ENCODE data around the gene SLC4A5.

The SLC4A5 gene

GRCh38 chr2:74343316-74343715 is at the start of gene SLC4A5:
Gene SLC4A5 (minus strand): TSS chr2:74343416. CDS start chr2:74315023, 28,393 bp downstream.
- no peak for DNase-seq

DNA sequence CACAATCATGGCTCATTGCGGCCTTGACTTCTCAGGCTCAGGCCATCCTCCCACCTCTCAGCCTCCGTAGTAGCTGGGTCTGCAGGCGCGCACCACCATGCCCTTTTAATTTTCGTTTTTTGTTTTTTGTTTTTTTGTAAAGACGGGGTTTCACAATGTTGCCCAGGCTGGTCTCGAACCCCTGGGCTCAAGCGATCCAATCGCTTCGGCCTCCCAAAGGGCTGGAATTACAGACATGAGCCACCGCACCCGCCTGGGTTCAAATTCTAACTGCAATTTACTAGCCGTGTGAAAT is 49.2 kb upstream of the SLC4A5 start:
- DNase-seq = no peak

DNA sequence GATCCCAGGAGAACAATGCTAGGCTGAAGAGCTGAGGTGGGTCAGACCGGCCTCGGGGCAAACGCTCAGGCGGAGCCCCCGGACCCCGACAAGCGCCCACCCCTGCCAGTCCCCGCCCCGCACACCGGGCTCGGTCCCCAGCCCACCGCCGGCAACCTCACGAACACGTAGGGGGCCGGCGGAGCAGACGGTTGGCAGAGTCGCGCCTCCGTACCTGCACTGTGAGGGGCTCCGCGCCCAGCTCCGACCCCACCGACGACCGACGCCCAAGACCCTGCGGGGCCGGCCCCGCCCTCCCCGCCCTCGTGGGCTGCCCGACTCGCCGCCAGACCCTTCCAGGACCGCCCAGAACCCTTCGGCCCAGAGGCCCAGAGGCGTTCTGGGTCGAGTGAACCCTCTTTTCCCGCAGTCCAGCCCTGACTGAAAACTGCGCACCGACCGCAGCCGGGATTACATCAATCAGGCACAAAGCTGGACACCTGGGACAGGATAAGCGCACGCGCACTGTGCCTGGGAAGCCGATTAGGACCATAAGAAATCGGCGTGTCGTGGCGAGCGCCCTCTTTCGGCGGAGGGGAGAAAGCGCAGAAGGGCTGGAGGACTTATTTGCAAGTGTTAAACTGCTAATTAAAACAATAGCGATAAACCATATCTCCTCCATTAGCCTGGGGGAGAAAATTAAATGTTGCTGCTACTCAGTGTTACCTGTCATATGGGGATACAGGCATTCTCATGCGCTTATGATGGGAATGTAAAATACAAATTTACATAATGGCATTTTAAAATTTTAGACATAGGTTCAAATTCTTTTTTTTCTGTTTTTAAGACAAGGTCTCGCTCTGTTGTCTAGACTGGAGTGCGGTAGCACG is 48.6 kb upstream of the SLC4A5 start:
- peak; percentile 79 to 89 for DNase-seq

- no peak for DNase-seq
These were observed 48.0 kb upstream of the SLC4A5 start for GRCh38 chr2:74391209-74391579.

DNA sequence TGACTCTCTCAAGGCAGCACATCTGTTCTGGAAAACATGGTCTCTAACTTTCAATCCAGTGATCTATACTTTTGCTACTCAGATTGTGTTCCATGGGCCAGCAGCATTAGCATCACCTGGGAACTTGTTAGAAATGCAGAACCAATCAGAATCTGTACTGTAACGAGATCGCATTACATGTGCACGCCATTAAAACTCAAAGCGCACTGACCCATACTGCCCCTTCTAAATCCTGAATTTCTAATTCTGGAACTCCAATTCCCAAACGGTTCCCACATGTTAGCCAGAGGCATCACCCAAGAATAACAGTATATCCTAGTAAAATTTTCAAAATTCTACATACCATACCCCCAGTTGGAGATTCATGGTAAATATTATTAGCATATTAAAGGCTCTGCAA is 47.4 kb upstream of the SLC4A5 start:
- no peak for DNase-seq

GRCh38 chr2:74387346-74387745 is 44.1 kb upstream of the SLC4A5 start:
- peak in 1 of 2 donors; percentile 36 for DNase-seq

- DNase-seq = peak; percentile 55 to 71
These were observed 42.2 kb upstream of the SLC4A5 start for GRCh38 chr2:74385396-74385795.

GRCh38 chr2:74384051-74384450 is 40.8 kb upstream of the SLC4A5 start:
- no peak for DNase-seq

DNA sequence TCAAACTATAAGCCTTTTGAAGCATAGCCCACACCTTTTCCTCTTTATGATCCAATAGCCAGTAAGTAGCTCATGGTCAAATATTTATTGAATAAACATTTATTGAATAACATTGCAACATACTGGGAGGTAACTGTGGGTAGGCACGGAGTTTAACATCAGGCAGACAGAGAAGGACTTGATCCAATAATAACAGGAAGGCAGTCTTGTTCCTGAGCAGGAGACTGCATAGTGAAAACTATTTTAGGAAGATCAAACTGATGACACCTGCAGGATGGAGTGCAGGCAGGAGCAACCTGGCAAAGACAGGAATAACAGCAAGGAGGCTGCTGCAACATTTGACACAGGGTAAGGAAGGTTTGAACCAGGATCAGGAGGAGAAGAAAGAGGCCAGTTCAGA is 40.0 kb upstream of the SLC4A5 start:
- no peak for DNase-seq

- DNase-seq = no peak
These were observed 38.5 kb upstream of the SLC4A5 start for GRCh38 chr2:74381751-74382150.

GRCh38 chr2:74379851-74380789 is 36.9 kb upstream of the SLC4A5 start, which contains the start of gene DCTN1:
Gene DCTN1 (minus strand): TSS chr2:74380311. CDS start chr2:74380037, 274 bp downstream.
- DNase-seq = peak; percentile 55 to 72

DNA sequence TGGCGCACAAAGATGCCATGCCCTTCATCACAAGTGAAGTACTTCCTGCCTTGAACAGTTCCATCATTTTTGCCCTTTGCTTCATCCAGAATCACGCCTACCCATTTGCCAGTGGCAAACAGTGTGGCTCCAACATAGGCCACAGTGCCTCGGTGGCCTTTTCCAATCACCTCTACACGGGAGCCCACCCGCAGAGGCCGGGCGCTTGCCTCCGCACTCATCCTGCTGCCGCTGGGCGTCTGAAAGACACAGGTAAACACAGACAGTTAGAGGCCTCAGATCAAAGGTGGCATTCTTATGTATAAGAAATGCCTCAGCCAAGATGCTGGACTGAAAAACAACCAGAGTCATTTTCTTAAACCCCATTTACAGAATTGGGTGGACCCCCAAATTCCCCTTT is 34.8 kb upstream of the SLC4A5 start:
- DNase-seq = no peak

GRCh38 chr2:74375838-74376237 is 32.6 kb upstream of the SLC4A5 start:
- DNase-seq = no peak

GRCh38 chr2:74374509-74375205 is 31.4 kb upstream of the SLC4A5 start:
- DNase-seq = peak; percentile 91 to 96

DNA sequence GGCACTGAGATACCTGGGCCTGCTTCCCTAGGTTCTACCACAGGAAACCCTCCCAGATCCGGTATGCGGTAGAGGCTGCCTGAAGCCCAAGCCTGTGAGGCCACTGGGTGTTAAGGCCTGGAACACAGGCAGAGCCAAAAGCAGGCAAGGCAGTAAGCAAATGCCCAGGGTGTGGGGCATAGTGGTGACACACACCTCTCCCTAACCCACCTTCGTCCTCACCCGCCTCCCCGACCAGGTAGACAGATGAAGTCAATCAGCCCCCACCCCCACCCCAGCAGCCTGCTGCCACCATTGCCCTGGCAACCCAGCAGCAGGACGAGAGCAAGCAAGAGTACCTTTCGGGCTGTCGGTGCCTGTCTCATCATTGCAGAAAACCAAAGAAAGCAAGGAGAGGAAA is 30.8 kb upstream of the SLC4A5 start:
- DNase-seq = no peak

- DNase-seq = no peak
These were observed 30.0 kb upstream of the SLC4A5 start for GRCh38 chr2:74373221-74373676.

- DNase-seq = no peak
These were observed 29.5 kb upstream of the SLC4A5 start for GRCh38 chr2:74372674-74373073.

DNA sequence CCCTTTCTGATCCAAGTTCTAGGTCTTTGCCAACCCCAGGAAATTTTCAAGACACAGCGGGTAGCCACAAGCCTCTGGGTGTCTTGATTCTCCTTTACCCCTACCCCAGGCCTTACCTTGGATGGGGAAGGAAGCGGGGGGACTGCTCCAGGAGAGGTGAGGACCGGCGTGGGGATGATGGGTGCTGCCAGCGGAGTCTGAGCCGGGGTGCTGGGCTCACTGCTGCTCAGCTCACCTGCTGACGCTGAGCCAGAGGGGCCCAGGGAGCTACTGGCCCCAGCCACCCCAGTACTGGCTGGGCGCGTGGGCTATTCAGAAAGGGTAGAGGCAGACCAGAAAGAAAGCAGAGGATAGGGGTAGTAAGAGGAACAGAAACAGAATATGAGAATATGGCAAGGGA is 28.2 kb upstream of the SLC4A5 start:
- no peak for DNase-seq

- DNase-seq = no peak
These were observed 26.8 kb upstream of the SLC4A5 start for GRCh38 chr2:74369976-74370375.

DNA sequence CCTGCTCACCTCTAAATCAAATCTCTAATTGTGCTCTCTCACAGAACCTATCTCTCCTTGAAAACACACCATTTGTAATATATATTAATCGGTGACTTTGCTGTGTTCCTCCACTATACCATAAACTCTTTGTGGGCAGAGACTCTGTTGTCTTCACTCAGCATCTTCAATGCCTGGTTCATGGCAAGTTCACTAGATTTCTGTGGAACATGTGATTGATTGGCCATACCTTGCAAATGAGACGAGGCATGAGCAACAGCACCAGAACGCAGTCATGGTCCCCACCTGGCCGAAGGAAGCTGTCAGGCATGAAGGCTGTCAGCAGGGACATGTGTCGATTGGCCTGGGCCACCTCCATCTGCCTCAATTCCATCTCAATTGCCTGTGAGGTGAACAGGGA is 25.3 kb upstream of the SLC4A5 start:
- DNase-seq = no peak

- no peak for DNase-seq
These were observed 24.6 kb upstream of the SLC4A5 start for GRCh38 chr2:74367789-74368188.

DNA sequence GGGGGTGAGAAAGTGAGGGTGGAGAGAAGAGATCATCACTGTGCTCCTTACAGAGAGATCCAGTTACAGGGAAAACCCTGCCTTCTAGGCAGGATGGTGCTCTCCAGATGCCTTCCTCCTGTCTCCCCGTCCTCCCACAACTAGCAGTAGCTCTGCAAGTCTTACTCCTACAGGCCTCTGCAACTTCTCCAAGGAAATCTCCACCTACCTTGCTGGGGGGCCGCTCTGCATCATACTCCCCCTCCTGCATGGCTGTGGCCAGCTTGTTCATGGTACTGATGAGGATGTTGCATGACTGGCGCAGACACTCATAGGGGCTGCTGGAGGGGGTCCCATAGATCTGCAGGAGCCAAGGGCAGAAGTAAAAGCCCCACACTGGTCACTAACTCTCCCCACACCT is 22.8 kb upstream of the SLC4A5 start:
- no peak for DNase-seq
